ENCODE measurements around the gene EDIL3.

GRCh38 chr5:83942155-83942554 is 442.5 kb downstream of the EDIL3 start:
- TF ChIP-seq POLR2A (IDR thresholded peaks at IDR 0.05) (no peak), POLR2AphosphoS5 (IDR thresholded peaks at IDR 0.05; ENCODE audit: insufficient read depth in 1 of 2, low read depth in 1 of 2) (no peak)
- TF ChIP-seq, protein P1, sequence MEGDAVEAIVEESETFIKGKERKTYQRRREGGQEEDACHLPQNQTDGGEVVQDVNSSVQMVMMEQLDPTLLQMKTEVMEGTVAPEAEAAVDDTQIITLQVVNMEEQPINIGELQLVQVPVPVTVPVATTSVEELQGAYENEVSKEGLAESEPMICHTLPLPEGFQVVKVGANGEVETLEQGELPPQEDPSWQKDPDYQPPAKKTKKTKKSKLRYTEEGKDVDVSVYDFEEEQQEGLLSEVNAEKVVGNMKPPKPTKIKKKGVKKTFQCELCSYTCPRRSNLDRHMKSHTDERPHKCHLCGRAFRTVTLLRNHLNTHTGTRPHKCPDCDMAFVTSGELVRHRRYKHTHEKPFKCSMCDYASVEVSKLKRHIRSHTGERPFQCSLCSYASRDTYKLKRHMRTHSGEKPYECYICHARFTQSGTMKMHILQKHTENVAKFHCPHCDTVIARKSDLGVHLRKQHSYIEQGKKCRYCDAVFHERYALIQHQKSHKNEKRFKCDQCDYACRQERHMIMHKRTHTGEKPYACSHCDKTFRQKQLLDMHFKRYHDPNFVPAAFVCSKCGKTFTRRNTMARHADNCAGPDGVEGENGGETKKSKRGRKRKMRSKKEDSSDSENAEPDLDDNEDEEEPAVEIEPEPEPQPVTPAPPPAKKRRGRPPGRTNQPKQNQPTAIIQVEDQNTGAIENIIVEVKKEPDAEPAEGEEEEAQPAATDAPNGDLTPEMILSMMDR (IDR thresholded peaks at IDR 0.05) = no peak
